Fibroblast of the aortic adventitia (primary cell): ENCODE results near the gene CCL20. TPM values are rescaled to one million over a fixed set of nuclear protein-coding genes. Genes with fewer than 3 reads are reported as not detected.

Experiments used
- DNase-seq: peaks from one replicate; pipeline ENCODE4 v3.0.0-alpha.2; 2010; ENCODE audit warnings: low read depth
- H3K4me3 ChIP-seq: 2 replicates; pipeline ENCODE4 v1.5.1; 2011; ENCODE audit warnings: low read depth, mild to moderate bottlenecking, control low read depth, low read length, moderate library complexity
- CTCF ChIP-seq: IDR thresholded peaks from 2 replicates; pipeline ENCODE4 v1.5.1; 2011; ENCODE audit warnings: mild to moderate bottlenecking, low read length, control low read depth, inconsistent platforms; ENCODE audit not compliant: insufficient read depth
- total RNA-seq: library from RNA; depleted of rRNA; stranded (reverse); fragments of >200 nt; gene quantifications from 2 replicates; pipeline ENCODE4 v1.2.3, GENCODE V29; 2012; ENCODE audit warnings: low replicate concordance

Gene CCL20
- total RNA-seq, 1 donor = not detected

- DNase-seq = peak; percentile 80
- TF ChIP-seq CTCF = no peak
- no peak overlapping the region for H3K4me3 ChIP-seq
Observed at GRCh38 chr2:227849906-227850305, 36.3 kb downstream of the CCL20 start.

- TF ChIP-seq CTCF = no peak
- DNase-seq = peak; percentile 98
- no peak overlapping the region for H3K4me3 ChIP-seq
Observed at GRCh38 chr2:227853204-227853629, 39.6 kb downstream of the CCL20 start.

- DNase-seq = peak; percentile 66
- no peak overlapping the region for H3K4me3 ChIP-seq
- no peak for TF ChIP-seq CTCF
Observed at GRCh38 chr2:227853765-227854271, 40.2 kb downstream of the CCL20 start.

GRCh38 chr2:227855440-227855839, 41.8 kb downstream of the CCL20 start:
- DNase-seq = no peak
- no peak for TF ChIP-seq CTCF
- H3K4me3 ChIP-seq = no peak overlapping the region

GRCh38 chr2:227856697-227857096, 43.1 kb downstream of the CCL20 start:
- no peak overlapping the region for H3K4me3 ChIP-seq
- no peak for TF ChIP-seq CTCF
- peak; percentile 53 for DNase-seq

GRCh38 chr2:227860221-227860641, 46.6 kb downstream of the CCL20 start:
- peak; percentile 59 for DNase-seq
- no peak overlapping the region for H3K4me3 ChIP-seq
- TF ChIP-seq CTCF = no peak

GRCh38 chr2:227861011-227861410, 47.4 kb downstream of the CCL20 start:
- DNase-seq = peak; percentile 53
- TF ChIP-seq CTCF = no peak
- H3K4me3 ChIP-seq = no peak overlapping the region
